ENCODE data around the gene LRRC8B.
"Not testable (repeated sequence)": the region's sequence is repeated elsewhere in the genome, so short reads cannot be mapped to it uniquely, and the experiment has no call there.

Gene LRRC8B

GRCh38 chr1:89582571-89582970 is 57.9 kb downstream of the LRRC8B start:
- no peak for DNase-seq (ENCODE audit: low read depth in 1 of 2, low spot score in 1 of 2)
- in situ Hi-C loops (cut with HindIII; ENCODE audit: low pct_unique_long_range_greater_than_20kb, low sequenced_read_pairs) = no loop called here
- no peak for TF ChIP-seq JUND (IDR thresholded peaks at IDR 0.05; ENCODE audit: low read depth)

GRCh38 chr1:89584211-89584610 is 59.6 kb downstream of the LRRC8B start:
- in situ Hi-C loops (cut with HindIII; ENCODE audit: low pct_unique_long_range_greater_than_20kb, low sequenced_read_pairs) = no loop called here
- DNase-seq (ENCODE audit: low read depth in 1 of 2, low spot score in 1 of 2) = no peak
- no peak for TF ChIP-seq JUND (IDR thresholded peaks at IDR 0.05; ENCODE audit: low read depth)

- no peak for DNase-seq (ENCODE audit: low read depth in 1 of 2, low spot score in 1 of 2)
- TF ChIP-seq JUND (IDR thresholded peaks at IDR 0.05; ENCODE audit: low read depth) = no peak
- in situ Hi-C loops (cut with HindIII; ENCODE audit: low pct_unique_long_range_greater_than_20kb, low sequenced_read_pairs) = no loop called here
Observed at GRCh38 chr1:89584781-89585180, 60.2 kb downstream of the LRRC8B start.

GRCh38 chr1:89587729-89588161 is 63.1 kb downstream of the LRRC8B start:
- no peak for DNase-seq (ENCODE audit: low read depth in 1 of 2, low spot score in 1 of 2)
- in situ Hi-C loops (cut with HindIII; ENCODE audit: low pct_unique_long_range_greater_than_20kb, low sequenced_read_pairs) = no loop called here
- TF ChIP-seq JUND (IDR thresholded peaks at IDR 0.05; ENCODE audit: low read depth) = no peak

- in situ Hi-C loops (cut with HindIII; ENCODE audit: low pct_unique_long_range_greater_than_20kb, low sequenced_read_pairs) = no loop called here
- DNase-seq (ENCODE audit: low read depth in 1 of 2, low spot score in 1 of 2) = no peak
- no peak for TF ChIP-seq JUND (IDR thresholded peaks at IDR 0.05; ENCODE audit: low read depth)
Observed at GRCh38 chr1:89588480-89588879, 63.9 kb downstream of the LRRC8B start.

GRCh38 chr1:89589515-89589914 is 64.9 kb downstream of the LRRC8B start:
- no peak for TF ChIP-seq JUND (IDR thresholded peaks at IDR 0.05; ENCODE audit: low read depth)
- in situ Hi-C loops (cut with HindIII; ENCODE audit: low pct_unique_long_range_greater_than_20kb, low sequenced_read_pairs) = no loop called here
- DNase-seq (ENCODE audit: low read depth in 1 of 2, low spot score in 1 of 2) = no peak

- TF ChIP-seq JUND (IDR thresholded peaks at IDR 0.05; ENCODE audit: low read depth) = no peak
- DNase-seq (ENCODE audit: low read depth in 1 of 2, low spot score in 1 of 2) = no peak
Observed at GRCh38 chr1:89590341-89591080, 65.9 kb downstream of the LRRC8B start.

GRCh38 chr1:89592861-89593302 is 68.3 kb downstream of the LRRC8B start:
- DNase-seq (ENCODE audit: low read depth in 1 of 2, low spot score in 1 of 2) = peak in 1 of 2 experiments; percentile 23
- in situ Hi-C loops (cut with HindIII; ENCODE audit: low pct_unique_long_range_greater_than_20kb, low sequenced_read_pairs) = not testable (repeated sequence)

More at GRCh38 chr1:89590341-89591080, 65.9 kb downstream of the LRRC8B start:
- in situ Hi-C loops (cut with HindIII; ENCODE audit: low pct_unique_long_range_greater_than_20kb, low sequenced_read_pairs) = no loop called here

- no peak for TF ChIP-seq JUND (IDR thresholded peaks at IDR 0.05; ENCODE audit: low read depth)
- no peak for DNase-seq (ENCODE audit: low read depth in 1 of 2, low spot score in 1 of 2)
- in situ Hi-C loops (cut with HindIII; ENCODE audit: low pct_unique_long_range_greater_than_20kb, low sequenced_read_pairs) = no loop called here
Observed at GRCh38 chr1:89594096-89594740, 69.6 kb downstream of the LRRC8B start.

DNA sequence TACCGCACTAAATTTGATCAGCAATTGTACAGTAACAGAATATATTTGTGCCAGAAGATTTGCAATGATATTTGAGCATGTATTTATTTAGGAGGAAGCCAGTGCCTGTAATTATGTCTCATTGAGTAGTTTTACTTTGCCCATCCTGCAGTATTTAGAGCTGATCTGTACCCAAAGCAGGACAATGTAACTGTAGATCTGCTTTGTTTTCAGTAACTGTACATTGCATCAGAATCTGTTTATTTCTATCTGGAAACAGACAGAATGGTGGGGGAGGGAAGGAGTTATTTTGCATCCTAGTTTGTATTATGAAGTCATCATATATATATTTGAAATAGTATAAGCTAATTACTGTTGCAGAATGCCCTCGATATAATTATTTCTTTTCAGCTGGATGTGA is 72.1 kb downstream of the LRRC8B start:
- in situ Hi-C loops (cut with HindIII; ENCODE audit: low pct_unique_long_range_greater_than_20kb, low sequenced_read_pairs) = no loop called here
- no peak for DNase-seq (ENCODE audit: low read depth in 1 of 2, low spot score in 1 of 2)
- TF ChIP-seq JUND (IDR thresholded peaks at IDR 0.05; ENCODE audit: low read depth) = no peak

DNA sequence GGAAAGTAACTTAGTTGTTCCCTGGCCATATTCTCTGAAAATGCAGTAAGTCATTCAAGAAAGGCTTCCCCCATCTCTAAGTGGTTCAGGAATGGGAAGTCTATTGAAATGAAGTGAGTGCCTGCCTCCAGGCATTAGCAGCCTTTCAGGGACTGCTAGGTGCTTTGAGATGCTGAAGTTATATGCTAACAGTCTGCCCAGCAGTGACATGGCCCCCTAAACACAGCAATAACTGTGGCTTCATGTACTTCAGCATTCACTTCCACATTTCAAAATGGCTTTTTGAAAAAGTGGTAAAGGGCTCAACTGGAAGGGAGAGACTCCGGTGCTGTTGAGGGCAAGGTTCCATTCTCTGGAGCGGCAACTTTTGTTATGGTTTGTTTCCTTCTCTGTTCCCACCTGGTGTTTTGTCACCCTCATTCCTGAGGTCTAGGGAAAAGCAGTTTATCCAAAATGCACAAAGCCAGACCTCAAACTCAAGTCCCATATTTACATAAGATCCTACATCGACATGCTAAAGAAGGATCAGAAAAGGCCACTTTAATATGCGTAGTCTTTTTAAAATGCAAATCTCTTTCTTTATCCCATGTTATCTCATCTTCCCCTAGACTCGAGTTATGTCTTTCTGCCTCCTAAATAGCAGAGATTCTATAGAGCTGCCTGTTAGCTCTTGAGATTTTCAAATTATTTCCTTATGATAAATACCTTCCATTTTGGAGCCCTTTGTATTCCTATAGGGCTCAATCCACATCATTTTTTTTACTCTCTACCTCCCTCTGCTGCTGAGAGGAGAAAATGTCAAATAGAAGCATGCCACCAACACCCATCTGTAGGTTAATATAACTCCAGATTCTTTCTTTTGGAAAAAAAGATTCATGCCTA is 74.1 kb downstream of the LRRC8B start:
- in situ Hi-C loops (cut with HindIII; ENCODE audit: low pct_unique_long_range_greater_than_20kb, low sequenced_read_pairs) = no loop called here
- DNase-seq (ENCODE audit: low read depth in 1 of 2, low spot score in 1 of 2) = peak; percentile 23 to 57
- TF ChIP-seq JUND (IDR thresholded peaks at IDR 0.05; ENCODE audit: low read depth) = no peak

GRCh38 chr1:89599332-89599630 is 74.7 kb downstream of the LRRC8B start:
- in situ Hi-C loops (cut with HindIII; ENCODE audit: low pct_unique_long_range_greater_than_20kb, low sequenced_read_pairs) = no loop called here
- TF ChIP-seq JUND (IDR thresholded peaks at IDR 0.05; ENCODE audit: low read depth) = no peak
- no peak for DNase-seq (ENCODE audit: low read depth in 1 of 2, low spot score in 1 of 2)
